Breast epithelium (tissue), 3 donors: ENCODE results near the gene METTL9.

ENCODE experiments used
- POLR2A ChIP-seq: fragments of 450-650 bp; IDR thresholded peaks from one replicate; pipeline ENCODE4 v1.6.1; 2016; ENCODE audit warnings: antibody characterized with exemption, mild to moderate bottlenecking, moderate library complexity
- POLR2AphosphoS5 ChIP-seq, 3 donors: sonication (generic); formaldehyde crosslinking; IDR thresholded peaks; one replicate each; pipeline ENCODE4 v1.6.1; 2017; ENCODE audit warnings: antibody characterized with exemption in 3 of 3
- TF ChIP-seq, protein P1 (sequence below), 3 donors: fragments of 450-650 bp; IDR thresholded peaks; one replicate each; pipeline ENCODE4 v1.5.1; 2016 to 2017; ENCODE audit warnings: antibody characterized with exemption in 3 of 3, mild to moderate bottlenecking in 3 of 3, moderate library complexity in 3 of 3

DNA sequence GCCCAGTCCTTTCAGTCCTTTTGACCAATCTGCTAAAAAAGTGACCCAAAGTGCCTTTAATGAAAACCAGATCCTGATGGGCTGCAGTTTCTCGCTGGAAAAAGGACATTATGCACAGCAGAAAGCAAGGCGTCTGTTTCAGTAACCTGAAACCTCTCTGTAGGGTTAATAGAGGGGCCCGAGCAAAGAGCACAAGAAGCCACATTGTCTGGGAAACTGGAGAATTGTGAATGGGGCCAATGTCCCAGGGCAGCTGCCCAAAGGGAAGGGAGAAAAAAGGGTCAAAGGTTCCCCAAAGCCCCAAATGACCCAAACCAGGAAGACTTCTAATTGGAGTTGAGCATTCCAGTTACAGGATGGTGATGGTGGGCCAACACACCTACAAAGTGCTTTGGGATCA lies 67.4 kb downstream of the METTL9 start:
- TF ChIP-seq, protein P1, sequence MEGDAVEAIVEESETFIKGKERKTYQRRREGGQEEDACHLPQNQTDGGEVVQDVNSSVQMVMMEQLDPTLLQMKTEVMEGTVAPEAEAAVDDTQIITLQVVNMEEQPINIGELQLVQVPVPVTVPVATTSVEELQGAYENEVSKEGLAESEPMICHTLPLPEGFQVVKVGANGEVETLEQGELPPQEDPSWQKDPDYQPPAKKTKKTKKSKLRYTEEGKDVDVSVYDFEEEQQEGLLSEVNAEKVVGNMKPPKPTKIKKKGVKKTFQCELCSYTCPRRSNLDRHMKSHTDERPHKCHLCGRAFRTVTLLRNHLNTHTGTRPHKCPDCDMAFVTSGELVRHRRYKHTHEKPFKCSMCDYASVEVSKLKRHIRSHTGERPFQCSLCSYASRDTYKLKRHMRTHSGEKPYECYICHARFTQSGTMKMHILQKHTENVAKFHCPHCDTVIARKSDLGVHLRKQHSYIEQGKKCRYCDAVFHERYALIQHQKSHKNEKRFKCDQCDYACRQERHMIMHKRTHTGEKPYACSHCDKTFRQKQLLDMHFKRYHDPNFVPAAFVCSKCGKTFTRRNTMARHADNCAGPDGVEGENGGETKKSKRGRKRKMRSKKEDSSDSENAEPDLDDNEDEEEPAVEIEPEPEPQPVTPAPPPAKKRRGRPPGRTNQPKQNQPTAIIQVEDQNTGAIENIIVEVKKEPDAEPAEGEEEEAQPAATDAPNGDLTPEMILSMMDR (IDR thresholded peaks at IDR 0.05) = no peak
- TF ChIP-seq POLR2AphosphoS5 (IDR thresholded peaks at IDR 0.05) (no peak), POLR2A (no peak)
